Esophagus muscularis mucosa (tissue), 3 donors: ENCODE data around the gene PYGL.

Experiments
- CTCF ChIP-seq, 3 experiments: fragments of 200-600 bp in 2 of 3; fragments of 450-650 bp in 1 of 3; sonication (generic) in 2 of 3; IDR thresholded peaks; one replicate each; pipeline ENCODE4 v1.5.1; 2017 to 2019; ENCODE audit warnings: antibody characterized with exemption in 3 of 3, mild to moderate bottlenecking in 2 of 3, moderate library complexity in 1 of 3
- POLR2A ChIP-seq: fragments of 450-650 bp; IDR thresholded peaks from one replicate; pipeline ENCODE4 v1.6.1; 2017; ENCODE audit warnings: antibody characterized with exemption, moderate library complexity, mild to moderate bottlenecking, low read depth
- POLR2AphosphoS5 ChIP-seq, 2 donors: sonication (generic); formaldehyde crosslinking; IDR thresholded peaks; one replicate each; pipeline ENCODE4 v1.6.1; 2017; ENCODE audit warnings: antibody characterized with exemption in 2 of 2

- TF ChIP-seq CTCF (IDR thresholded peaks at IDR 0.05), result no peak
- TF ChIP-seq POLR2A, result no peak
- no peak for TF ChIP-seq POLR2AphosphoS5 (IDR thresholded peaks at IDR 0.05)
Measured at GRCh38 chr14:50864946-50865345, 79.3 kb downstream of the PYGL start.
